GM12878 (cell line): Measurements from ENCODE around the gene CDC37. TPM values are rescaled to one million over a fixed set of nuclear protein-coding genes. Genes with fewer than 3 reads are reported as not detected.

Experiments
- ATAC-seq: fragments of 200-7000 bp; cut with Tn5 transposase; 3 replicates; pipeline ENCODE4 v1.9.1; 2020; ENCODE audit warnings: mild to moderate bottlenecking, moderate library complexity
- BruUV-seq: library from RNA; stranded (reverse); fragments of 400-500 nt; replicated peaks from 2 replicates; lab custom pipeline; 2021; lab: Mats Ljungman, UMichigan
- CTCF ChIA-PET: fragments of 300-600 bp; sonication (Branson Sonifier 250); formaldehyde crosslinking; extraction: SDS; loops from one replicate; lab custom pipeline; 2021; ENCODE audit warnings: inconsistent platforms; lab: Yijun Ruan, JAX
- POLR2A ChIA-PET: fragments of 350-600 bp; formaldehyde crosslinking; extraction: SDS; loops from one replicate; lab custom pipeline; 2021; ENCODE audit warnings: inconsistent platforms; lab: Charles Lee
- RAD21 ChIA-PET: fragments of 300-600 bp; sonication (Branson Sonifier 250); formaldehyde crosslinking; loops from one replicate; lab custom pipeline; 2023; ENCODE audit warnings: antibody characterized with exemption; ENCODE audit not compliant: unreplicated experiment; lab: Charles Lee
- SMC1A ChIA-PET: fragments of 300-600 bp; sonication (Branson Sonifier 250); formaldehyde crosslinking; loops from one replicate; lab custom pipeline; 2023; ENCODE audit not compliant: unreplicated experiment, uncharacterized antibody; lab: Charles Lee
- DNase-seq: peaks from one replicate; pipeline ENCODE4 v3.0.0-alpha.2; 2011; ENCODE audit warnings: low read depth, low spot score
- FAIRE-seq: peaks from 3 replicates; lab custom pipeline; 2011; peaks lifted over from hg19 to GRCh38; lab: Jason Lieb, UNC
- H2AFZ ChIP-seq: 2 replicates; pipeline ENCODE4 v1.6.0; 2011; ENCODE audit warnings: low read depth, low read length, control low read depth; ENCODE audit not compliant: control insufficient read depth
- H3K27ac ChIP-seq: 2 replicates; pipeline ENCODE4 v1.5.1; 2011; ENCODE audit warnings: control low read depth; ENCODE audit not compliant: control insufficient read depth, insufficient read depth
- H3K27me3 ChIP-seq, 2 experiments: replicated peaks in 1 of 2; 2 replicates each; pipeline versions ENCODE4 v1.6.0 to v1.6.1; 2011; ENCODE audit warnings: low read length in 1 of 2; ENCODE audit not compliant: control insufficient read depth in 2 of 2, insufficient read depth in 2 of 2
- H3K36me3 ChIP-seq, 2 experiments: 2 replicates each; pipeline ENCODE4 v1.5.1; 2011; ENCODE audit warnings: low read length in 1 of 2; ENCODE audit not compliant: control insufficient read depth in 2 of 2, insufficient read depth in 2 of 2
- H3K4me1 ChIP-seq: 2 replicates; pipeline ENCODE4 v1.6.1; 2011; ENCODE audit warnings: mild to moderate bottlenecking, low read length, moderate library complexity, mixed read lengths; ENCODE audit not compliant: control insufficient read depth, insufficient read depth
- H3K4me2 ChIP-seq: 2 replicates; pipeline ENCODE4 v1.6.0; 2011; ENCODE audit warnings: control low read depth; ENCODE audit not compliant: control insufficient read depth, insufficient read depth
- H3K4me3 ChIP-seq: fragments of 200-600 bp; sonication (generic); 2 replicates; pipeline ENCODE4 v1.5.1; 2016
- H3K79me2 ChIP-seq: 2 replicates; pipeline ENCODE4 v1.6.0; 2011; ENCODE audit warnings: low read length; ENCODE audit not compliant: control insufficient read depth, insufficient read depth
- H3K9ac ChIP-seq: 2 replicates; pipeline ENCODE4 v1.8.0; 2011; ENCODE audit warnings: low read length, control low read depth, mixed read lengths; ENCODE audit not compliant: control insufficient read depth, insufficient read depth
- H3K9me3 ChIP-seq: replicated peaks from 3 replicates; pipeline ENCODE4 v1.5.1; 2011; ENCODE audit warnings: mild to moderate bottlenecking, low read length; ENCODE audit not compliant: control insufficient read depth, insufficient read depth
- H4K20me1 ChIP-seq: 2 replicates; pipeline ENCODE4 v1.6.0; 2011; ENCODE audit not compliant: control insufficient read depth, insufficient read depth
- BACH1 ChIP-seq: fragments of 450-650 bp; IDR thresholded peaks from 2 replicates; pipeline ENCODE4 v1.6.1; 2017; ENCODE audit warnings: mild to moderate bottlenecking, borderline replicate concordance
- CHD1 ChIP-seq: IDR thresholded peaks from 2 replicates; pipeline ENCODE4 v1.6.1; 2012; ENCODE audit warnings: low read depth, low read length, improper control_type of control experiment
- CTCF ChIP-seq, 3 experiments: IDR thresholded peaks in 2 of 3; conservative IDR thresholded peaks in 1 of 3; 2 replicates each; pipeline ENCODE4 v1.5.1; 2011; ENCODE audit warnings: low read depth in 3 of 3, low read length in 3 of 3, mild to moderate bottlenecking in 3 of 3, control low read depth in 2 of 3, moderate library complexity in 2 of 3, inconsistent platforms in 1 of 3, mixed read lengths in 1 of 3; ENCODE audit not compliant: control insufficient read depth in 2 of 3, insufficient read depth in 1 of 3; ENCODE audit errors: extremely low read depth in 1 of 3
- EZH2 ChIP-seq: IDR thresholded peaks from 2 replicates; pipeline ENCODE4 v1.6.1; 2012; ENCODE audit warnings: low read depth, mild to moderate bottlenecking, control low read depth, inconsistent platforms, low read length, borderline replicate concordance; ENCODE audit not compliant: control insufficient read depth
- GATAD2B ChIP-seq: fragments of 450-650 bp; conservative IDR thresholded peaks from 2 replicates; pipeline ENCODE4 v1.6.1; 2017; ENCODE audit warnings: low read depth, mild to moderate bottlenecking, moderate library complexity
- HDAC2 ChIP-seq: fragments of 200-600 bp; sonication (generic); IDR thresholded peaks from 2 replicates; pipeline ENCODE4 v1.6.1; 2017
- HDGF ChIP-seq: fragments of 450-650 bp; IDR thresholded peaks from 2 replicates; pipeline ENCODE4 v1.6.1; 2016; ENCODE audit warnings: antibody characterized with exemption
- JUNB ChIP-seq: IDR thresholded peaks from 2 replicates; pipeline ENCODE4 v1.6.1; 2016; ENCODE audit warnings: antibody characterized with exemption, mild to moderate bottlenecking
- NR2C1 ChIP-seq: fragments of 450-650 bp; IDR thresholded peaks from 2 replicates; pipeline ENCODE4 v1.6.1; 2017; ENCODE audit warnings: antibody characterized with exemption, mild to moderate bottlenecking, moderate library complexity
- NRF1 ChIP-seq: conservative IDR thresholded peaks from 2 replicates; pipeline ENCODE4 v1.6.1; 2011; ENCODE audit warnings: mild to moderate bottlenecking, low read depth, low read length, improper control_type of control experiment
- SP1 ChIP-seq: IDR thresholded peaks from one replicate; pipeline ENCODE4 v1.6.1; 2011; ENCODE audit warnings: low read depth, low read length
- STAT3 ChIP-seq: IDR thresholded peaks from 2 replicates; pipeline ENCODE4 v1.6.1; 2011; ENCODE audit warnings: low read depth, low read length, improper control_type of control experiment
- SUPT20H ChIP-seq: IDR thresholded peaks from 2 replicates; pipeline ENCODE4 v1.6.1; 2011; ENCODE audit warnings: low read depth, mild to moderate bottlenecking, low read length, moderate library complexity, borderline replicate concordance; ENCODE audit not compliant: control insufficient read depth
- TBL1XR1 ChIP-seq: IDR thresholded peaks from 2 replicates; pipeline ENCODE4 v1.6.1; 2012; ENCODE audit warnings: low read depth, low read length, improper control_type of control experiment
- TCF7 ChIP-seq: IDR thresholded peaks from 2 replicates; pipeline ENCODE4 v1.6.1; 2014; ENCODE audit warnings: antibody characterized with exemption, borderline replicate concordance
- WGBS: methylation state at CpG from one replicate; pipeline ENCODE4 v1.1.6; 2016; ENCODE audit warnings: low lambda C conversion rate; ENCODE audit not compliant: insufficient replicate concordance, insufficient coverage; ENCODE audit errors: missing lambda C conversion rate; 5-methylcytosine and 5-hydroxymethylcytosine counted together
- in situ Hi-C: fragments of 300-500 bp; cut with MboI; formaldehyde crosslinking; loops from 9 replicates; pipeline ENCODE4 v1.14.3; 2018; ENCODE audit warnings: mixed read lengths
- intact Hi-C: fragments of 100-400 bp; cut with micrococcal nuclease; formaldehyde crosslinking; loops from one replicate; pipeline ENCODE4 v1.14.2; 2022; ENCODE audit not compliant: unreplicated experiment
- polyA plus RNA-seq, 11 experiments: library from polyadenylated mRNA; depleted of rRNA in 4 of 11; unstranded in 6 of 11; stranded (reverse) in 5 of 11; fragments of >200 nt; fragmentation: Nextera tagmentation in 4 of 11; fragmentation: Illumina TruSeq in 1 of 11; extraction: Ambion mirVana in 4 of 11; extraction: Trizol in 1 of 11; gene quantifications; 1 replicate in 1 of 11; 2 replicates in 10 of 11; pipeline versions ENCODE4 v1.2.1 to v1.2.3, GENCODE V29; 2011 to 2016; ENCODE audit warnings: inconsistent platforms in 2 of 11, missing spikeins in 2 of 11, low read depth in 1 of 11
- total RNA-seq, 4 experiments: library from RNA; depleted of rRNA in 3 of 4; stranded (reverse); fragments of >200 nt in 3 of 4; fragmentation: Illumina TruSeq in 1 of 4; extraction: Trizol in 1 of 4; gene quantifications; 2 replicates each; pipeline versions ENCODE4 v1.2.1 to v1.2.3, GENCODE V29; 2013 to 2021
- TF ChIP-seq, protein P1 (sequence below): fragments of 150-350 bp; IDR thresholded peaks from 2 replicates; pipeline ENCODE4 v1.6.1; 2014; ENCODE audit warnings: mild to moderate bottlenecking, low read depth, low read length

Gene CDC37
- total and polyA plus RNA-seq, 10 of the 15 experiments (the other 5 are each of a cell fraction or from before 2014, with no cell fraction given), result 4.7 to 265 (median 176) TPM

DNA sequence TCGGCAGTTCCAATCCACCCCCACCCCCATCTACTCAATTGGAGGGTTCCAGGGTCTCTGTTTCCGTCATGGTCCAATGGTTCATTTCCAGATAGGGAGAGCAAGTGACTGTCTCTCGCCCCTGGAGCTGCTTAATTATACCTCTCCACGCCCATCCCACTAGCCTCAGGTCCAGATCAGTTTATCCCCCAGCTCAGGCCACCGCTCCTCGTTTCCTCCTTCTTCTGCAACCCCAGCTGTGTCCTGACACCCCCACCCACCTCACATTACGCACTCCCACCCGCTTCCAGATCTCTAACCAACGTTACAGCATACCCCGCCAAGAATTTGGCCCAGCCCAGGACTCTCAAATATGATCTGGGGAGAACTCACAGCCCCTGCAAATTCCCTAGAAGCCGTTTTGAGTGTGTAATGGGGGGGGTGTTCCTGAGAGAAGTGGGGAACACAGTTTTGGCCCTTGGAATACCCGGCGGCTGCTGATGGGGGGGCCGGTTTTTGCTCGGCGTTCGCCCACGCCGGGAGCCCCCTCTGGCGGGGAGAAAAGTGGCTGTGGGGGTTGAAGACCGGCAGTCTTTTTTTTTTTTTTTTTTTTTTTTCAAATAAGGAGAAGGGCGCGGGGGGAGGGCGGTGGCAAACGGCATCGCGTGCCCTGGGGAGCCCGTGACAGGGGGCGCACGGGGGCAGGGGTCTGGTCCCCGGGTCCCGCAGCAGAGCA lies 15.3 kb upstream of the CDC37 start (continued):
- TF ChIP-seq CTCF (IDR thresholded peaks at IDR 0.05 in 2 of 3, conservative IDR thresholded peaks at IDR 0.05 in 1 of 3; ENCODE audit: control insufficient read depth in 2 of 3, extremely low read depth in 1 of 3, insufficient read depth in 1 of 3, low read depth in 3 of 3, low read length in 3 of 3) (peak in 1 of 3 experiments; percentile 20; a peak in 1 of 6 replicates), NRF1 (no peak), HDGF (peak; percentile 51; the same call in 1 of the 2 replicates)

GRCh38 chr19:10418235-10418484 lies 14.8 kb upstream of the CDC37 start:
- intact Hi-C loops, result loop anchor here (10.0 kb wide), 1 partner anchor 237 kb away; the partner anchor contains the start of gene ILF3
- H3K79me2 ChIP-seq, result no peaks in the 10 kb centered on the region
- TF ChIP-seq JUNB (no peak), TBL1XR1 (no peak), CHD1 (no peak), EZH2 (no peak), TCF7 (no peak), SUPT20H (no peak), STAT3 (no peak), GATAD2B (no peak; the same call in 1 of the 2 replicates), NR2C1 (no peak), BACH1 (no peak), SP1 (no peak), HDAC2 (no peak)
- TF ChIP-seq, protein P1, sequence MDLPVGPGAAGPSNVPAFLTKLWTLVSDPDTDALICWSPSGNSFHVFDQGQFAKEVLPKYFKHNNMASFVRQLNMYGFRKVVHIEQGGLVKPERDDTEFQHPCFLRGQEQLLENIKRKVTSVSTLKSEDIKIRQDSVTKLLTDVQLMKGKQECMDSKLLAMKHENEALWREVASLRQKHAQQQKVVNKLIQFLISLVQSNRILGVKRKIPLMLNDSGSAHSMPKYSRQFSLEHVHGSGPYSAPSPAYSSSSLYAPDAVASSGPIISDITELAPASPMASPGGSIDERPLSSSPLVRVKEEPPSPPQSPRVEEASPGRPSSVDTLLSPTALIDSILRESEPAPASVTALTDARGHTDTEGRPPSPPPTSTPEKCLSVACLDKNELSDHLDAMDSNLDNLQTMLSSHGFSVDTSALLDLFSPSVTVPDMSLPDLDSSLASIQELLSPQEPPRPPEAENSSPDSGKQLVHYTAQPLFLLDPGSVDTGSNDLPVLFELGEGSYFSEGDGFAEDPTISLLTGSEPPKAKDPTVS, result no peak

More at GRCh38 chr19:10418235-10418484, 14.8 kb upstream of the CDC37 start:
- no peaks in the 10 kb centered on the region; the same call in 1 of the 2 replicates for H4K20me1 ChIP-seq
- in situ Hi-C loops, result no loop called here
- peaks cover 48% of the 10 kb centered on the region for H3K4me1 ChIP-seq
- no peak overlapping the region for H2AFZ ChIP-seq
- ChIA-PET RAD21 (interaction anchor here (0.6 to 10.2 kb wide), 12 partner anchors 9 to 282 kb away, joined by 3 to 209 read pairs (median 4); partner anchors contain the start of genes CDC37 and DNMT1), CTCF (interaction anchor here (0.6 to 28.5 kb wide), 9 partner anchors 7 to 279 kb away, joined by 3 to 1053 read pairs (median 3); partner anchors contain the start of genes CDC37, ICAM1 and PDE4A), POLR2A (interaction anchor here (0.5 to 7.8 kb wide), 8 partner anchors 8 to 147 kb away, joined by 3 to 122 read pairs (median 5); partner anchors contain the start of genes CDC37, ICAM1 and TYK2), SMC1A (interaction anchor here (1.0 to 16.0 kb wide), 5 partner anchors 11 to 147 kb away, joined by 3 to 364 read pairs (median 6); partner anchors contain the start of genes CDC37, ICAM1 and PDE4A)
- H3K27me3 ChIP-seq, result peaks cover 0 to 17% of the 10 kb centered on the region in 2 experiments; a peak in 3 of 4 replicates
- H3K4me3 ChIP-seq, result no peak overlapping the region
- ATAC-seq (no peak), FAIRE-seq (no peak), DNase-seq (no peak)
- WGBS, result 10% methylated on average over 3 of the region's 3 CpGs
- H3K4me2 ChIP-seq, result no peak overlapping the region; the same call in 1 of the 2 replicates
- H3K9ac ChIP-seq, result no peak overlapping the region
- peaks cover 2% of the 10 kb centered on the region; the same call in 2 of the 3 replicates for H3K9me3 ChIP-seq
- no peaks in the 10 kb centered on the region for H3K36me3 ChIP-seq
- no peak overlapping the region for H3K27ac ChIP-seq
- no TSS peak for BruUV-seq
